AG04449 (cell line): ENCODE data around the gene ST3GAL2.
"Not testable (repeated sequence)": the region's sequence is repeated elsewhere in the genome, so short reads cannot be mapped to it uniquely, and the experiment has no call there.

Experiments used
- CTCF ChIA-PET: fragments of 350-600 bp; formaldehyde crosslinking; extraction: SDS; loops from one replicate; lab custom pipeline; 2021; ENCODE audit warnings: antibody characterized with exemption; lab: Yijun Ruan, JAX
- POLR2A ChIA-PET: fragments of 400-600, 350-600 bp; formaldehyde crosslinking; extraction: SDS; loops from one replicate; lab custom pipeline; 2020; ENCODE audit warnings: antibody characterized with exemption, inconsistent platforms; lab: Yijun Ruan, JAX
- DNase-seq: peaks from one replicate; pipeline ENCODE4 v3.0.0-alpha.2; 2010; ENCODE audit warnings: low read depth, low spot score
- H3K4me3 ChIP-seq: 2 replicates; pipeline ENCODE4 v1.5.1; 2011; ENCODE audit warnings: low read depth, mild to moderate bottlenecking, control low read depth, low read length
- TF ChIP-seq, protein P1 (sequence below): IDR thresholded peaks from one replicate; pipeline ENCODE4 v1.5.1; 2011; ENCODE audit warnings: mild to moderate bottlenecking, moderate library complexity, low read length, control low read depth, inconsistent platforms; ENCODE audit not compliant: insufficient read depth; ENCODE audit errors: missing control alignments

ST3GAL2 gene

DNA sequence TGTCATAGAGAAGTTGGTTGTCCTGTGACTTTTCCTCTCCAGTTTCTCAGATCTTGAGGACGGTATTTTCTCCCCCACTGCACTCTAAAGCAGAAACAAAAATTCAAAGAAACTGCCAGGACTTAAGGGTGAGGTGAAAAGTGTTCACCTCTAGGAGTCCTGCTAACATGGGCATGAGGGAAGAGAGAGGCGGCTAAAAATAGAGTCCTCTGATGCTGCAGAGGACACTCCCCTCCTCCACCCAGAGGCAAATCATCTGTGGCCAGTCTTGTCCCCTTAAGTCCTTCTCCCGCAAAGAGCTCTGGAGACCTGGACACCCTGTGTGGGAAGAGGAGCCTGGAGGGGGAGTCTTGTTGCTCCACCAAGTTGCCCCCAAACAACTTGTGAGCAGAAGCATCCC, 96.9 kb downstream of the ST3GAL2 start:
- DNase-seq = no peak
- TF ChIP-seq, protein P1, sequence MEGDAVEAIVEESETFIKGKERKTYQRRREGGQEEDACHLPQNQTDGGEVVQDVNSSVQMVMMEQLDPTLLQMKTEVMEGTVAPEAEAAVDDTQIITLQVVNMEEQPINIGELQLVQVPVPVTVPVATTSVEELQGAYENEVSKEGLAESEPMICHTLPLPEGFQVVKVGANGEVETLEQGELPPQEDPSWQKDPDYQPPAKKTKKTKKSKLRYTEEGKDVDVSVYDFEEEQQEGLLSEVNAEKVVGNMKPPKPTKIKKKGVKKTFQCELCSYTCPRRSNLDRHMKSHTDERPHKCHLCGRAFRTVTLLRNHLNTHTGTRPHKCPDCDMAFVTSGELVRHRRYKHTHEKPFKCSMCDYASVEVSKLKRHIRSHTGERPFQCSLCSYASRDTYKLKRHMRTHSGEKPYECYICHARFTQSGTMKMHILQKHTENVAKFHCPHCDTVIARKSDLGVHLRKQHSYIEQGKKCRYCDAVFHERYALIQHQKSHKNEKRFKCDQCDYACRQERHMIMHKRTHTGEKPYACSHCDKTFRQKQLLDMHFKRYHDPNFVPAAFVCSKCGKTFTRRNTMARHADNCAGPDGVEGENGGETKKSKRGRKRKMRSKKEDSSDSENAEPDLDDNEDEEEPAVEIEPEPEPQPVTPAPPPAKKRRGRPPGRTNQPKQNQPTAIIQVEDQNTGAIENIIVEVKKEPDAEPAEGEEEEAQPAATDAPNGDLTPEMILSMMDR = no peak

DNA sequence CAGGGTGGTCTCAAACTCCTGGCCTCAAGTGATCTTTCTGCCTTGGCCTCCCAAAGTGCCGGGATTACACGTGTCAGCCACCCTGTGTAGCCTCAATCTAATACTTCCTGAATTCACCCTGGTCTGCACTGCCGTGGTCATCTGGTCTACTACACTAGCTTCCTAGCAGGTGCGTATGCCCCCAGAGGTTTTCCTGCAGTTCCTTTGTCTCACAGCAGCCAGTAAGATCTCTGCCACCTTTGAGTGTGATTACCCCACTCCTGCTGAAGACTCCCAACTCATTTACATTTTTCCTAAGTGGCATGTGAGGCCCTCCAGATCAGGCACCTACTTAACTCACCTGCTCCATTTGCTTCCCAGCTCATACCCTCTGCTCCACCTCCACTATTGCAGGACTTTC, 97.3 kb downstream of the ST3GAL2 start:
- POLR2A ChIA-PET = interaction anchor here (0.8 kb wide), 1 partner anchor 25 kb away, joined by 3 read pairs; no protein-coding TSS in a partner anchor
- TF ChIP-seq, protein P1 = no peak
- CTCF ChIA-PET = interaction anchor here (1.1 kb wide), 1 partner anchor 10 kb away, joined by 5 read pairs; no protein-coding TSS in a partner anchor
- DNase-seq = no peak
- no peak overlapping the region for H3K4me3 ChIP-seq

More for the DNA sequence above, 96.9 kb downstream of the ST3GAL2 start:
- POLR2A ChIA-PET = no interaction called here
- CTCF ChIA-PET = no interaction called here
- no peak overlapping the region for H3K4me3 ChIP-seq

DNA sequence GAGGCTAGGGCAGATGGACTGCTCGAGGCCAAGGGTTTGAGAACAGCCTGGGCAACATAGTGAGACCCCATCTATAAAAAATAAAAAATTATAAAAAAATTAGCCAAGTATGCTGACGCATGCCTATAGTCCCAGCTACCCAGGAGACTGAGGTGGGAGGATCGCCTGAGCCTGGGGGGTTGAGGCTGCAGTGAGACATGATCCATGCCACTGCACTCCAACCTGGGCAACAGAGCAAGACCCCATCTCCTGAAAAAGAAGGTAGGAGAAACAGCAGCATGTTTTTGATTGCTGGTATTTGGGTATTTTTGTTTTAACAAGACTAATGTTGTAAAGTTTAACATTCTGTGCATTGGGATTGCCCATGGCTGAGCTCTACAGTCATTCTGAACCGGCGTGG, 101.1 kb downstream of the ST3GAL2 start:
- POLR2A ChIA-PET = no interaction called here
- no peak overlapping the region for H3K4me3 ChIP-seq
- TF ChIP-seq, protein P1 = no peak
- no peak for DNase-seq
- CTCF ChIA-PET = interaction anchor here (3.7 kb wide), 1 partner anchor 316 kb away, joined by 19 read pairs; no protein-coding TSS in a partner anchor

DNA sequence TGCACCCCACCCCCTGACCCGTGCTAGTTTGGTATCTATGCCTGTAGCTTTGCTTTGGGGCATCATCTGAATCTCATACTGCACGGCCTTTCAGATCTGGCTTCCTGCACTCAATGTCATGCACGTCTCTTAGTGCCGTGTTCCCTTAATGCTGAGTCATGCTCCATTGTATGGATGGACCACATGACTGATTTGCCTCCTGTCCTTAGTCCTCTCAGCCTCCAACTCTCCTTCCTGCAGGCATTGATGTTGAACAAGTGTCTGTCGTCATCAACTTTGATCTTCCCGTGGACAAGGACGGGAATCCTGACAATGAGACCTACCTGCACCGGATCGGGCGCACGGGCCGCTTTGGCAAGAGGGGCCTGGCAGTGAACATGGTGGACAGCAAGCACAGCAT, 106.2 kb downstream of the ST3GAL2 start:
- CTCF ChIA-PET = interaction anchor here (0.7 to 4.6 kb wide), 2 partner anchors 11 to 320 kb away, joined by 3 to 45 read pairs; no protein-coding TSS in a partner anchor
- H3K4me3 ChIP-seq, DNase-seq, POLR2A ChIA-PET: not testable (repeated sequence)

DNA sequence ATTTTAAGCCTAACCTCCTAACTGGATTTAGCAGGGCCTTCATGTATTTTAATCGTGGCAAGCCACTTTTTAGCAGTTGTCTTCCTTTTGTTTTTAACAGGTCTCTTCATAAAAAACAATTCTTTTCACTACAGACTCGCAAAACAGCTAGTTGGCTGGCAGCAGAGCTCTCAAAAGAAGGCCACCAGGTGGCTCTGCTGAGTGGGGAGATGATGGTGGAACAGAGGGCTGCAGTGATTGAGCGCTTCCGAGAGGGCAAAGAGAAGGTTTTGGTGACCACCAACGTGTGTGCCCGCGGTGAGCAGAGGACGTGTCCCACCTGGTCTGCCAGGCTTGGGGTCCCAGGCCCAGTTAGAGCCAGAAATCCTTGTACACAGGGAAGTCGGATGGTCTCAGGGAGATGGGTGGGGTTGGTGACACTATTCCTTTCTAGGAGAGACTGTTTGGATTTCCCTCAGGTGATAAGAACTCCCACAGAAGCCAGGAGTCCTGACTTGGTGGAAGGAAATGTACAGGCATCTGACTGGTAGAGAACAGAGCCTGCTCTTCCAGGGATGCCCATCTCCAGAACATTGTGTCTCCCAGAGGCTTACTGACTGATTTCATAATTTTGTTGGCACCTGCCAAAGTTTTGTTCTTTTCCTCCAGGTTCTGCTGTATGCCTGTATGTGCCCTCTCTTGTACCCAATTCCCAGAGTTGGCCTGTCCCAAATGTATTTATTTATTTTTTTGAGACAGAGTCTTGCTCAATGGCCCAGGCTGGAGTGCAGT, 107.1 kb downstream of the ST3GAL2 start:
- ChIA-PET CTCF (interaction anchor here (0.7 to 4.6 kb wide), 8 partner anchors 8 to 321 kb away, joined by 3 to 45 read pairs (median 5); partner anchors contain the start of gene DDX19A), POLR2A (no interaction called here)
- no peak overlapping the region for H3K4me3 ChIP-seq
- no peak for DNase-seq
- TF ChIP-seq, protein P1 = peak; percentile 44

DNA sequence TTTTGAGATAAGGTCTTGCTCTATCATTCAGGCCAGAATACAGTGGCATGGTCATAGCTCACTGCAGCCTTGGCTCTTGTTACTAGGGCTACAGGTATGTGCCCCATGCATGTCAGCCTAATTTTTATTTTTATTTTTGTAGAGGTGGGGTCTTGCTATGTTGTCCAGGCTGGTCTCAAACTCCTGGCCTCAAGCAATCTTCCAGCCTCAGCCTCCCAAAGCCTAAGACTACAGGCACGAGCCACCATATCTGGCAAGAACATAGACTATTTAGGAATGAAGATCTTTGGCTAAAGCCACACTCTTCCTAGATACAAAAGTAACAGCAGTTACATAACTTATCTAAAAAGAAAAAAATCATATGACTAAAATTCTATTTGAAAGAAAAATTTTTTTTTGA, 107.8 kb downstream of the ST3GAL2 start:
- no peak for DNase-seq
- CTCF ChIA-PET = interaction anchor here (1.0 to 4.6 kb wide), 10 partner anchors 9 to 322 kb away, joined by 3 to 45 read pairs (median 5); partner anchors contain the start of gene DDX19A
- H3K4me3 ChIP-seq = no peak overlapping the region
- TF ChIP-seq, protein P1 = no peak
- POLR2A ChIA-PET = interaction anchor here (0.6 kb wide), 1 partner anchor 72 kb away, joined by 3 read pairs; no protein-coding TSS in a partner anchor
